DMS114 treated with DMSO at 0.1 percent for 48 hours (cell line): ENCODE data around the gene C1QTNF5.

ENCODE experiments used
- DNase-seq: peaks from one replicate; lab custom pipeline; 2025; ENCODE audit not compliant: unreplicated experiment; lab: John Stamatoyannopoulos, UW

The C1QTNF5 gene

DNA sequence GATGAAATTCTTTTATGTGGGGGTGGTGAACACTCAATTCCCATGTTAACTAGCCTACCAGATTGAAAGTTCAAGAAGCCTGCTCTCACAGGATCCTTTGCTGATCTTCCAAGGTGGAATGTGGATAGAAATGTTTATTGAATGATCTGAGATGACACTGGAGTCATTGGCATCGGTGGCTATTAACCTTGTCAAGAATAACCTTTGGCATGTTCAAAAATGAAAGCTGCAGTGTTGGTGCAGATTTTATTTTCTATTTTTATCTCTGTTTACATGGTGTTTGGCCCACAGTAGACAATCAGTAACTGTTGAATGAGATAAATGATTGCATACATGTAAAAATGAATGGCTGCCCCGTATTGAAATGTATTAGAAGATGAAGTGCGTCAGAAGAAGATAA lies 42.7 kb downstream of the C1QTNF5 start:
- DNase-seq, result no peak

DNA sequence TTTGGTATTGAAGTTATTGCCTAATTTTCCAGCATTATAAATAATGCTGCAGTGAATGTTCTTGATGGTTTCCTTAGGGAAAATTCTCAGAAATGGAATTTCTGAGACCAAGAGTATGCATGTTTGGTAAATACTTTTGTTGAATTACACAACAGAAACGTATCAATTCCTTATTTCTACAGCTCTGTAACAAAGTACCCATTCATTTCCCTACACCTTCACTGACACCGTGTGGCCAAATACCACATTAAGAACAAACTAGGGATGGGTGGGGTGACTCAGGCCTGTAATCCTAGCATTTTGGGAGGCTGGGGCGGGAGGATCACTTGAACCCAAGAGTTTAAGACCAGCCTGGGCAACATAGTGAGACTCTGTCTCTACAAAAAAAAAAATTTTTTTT lies 45.5 kb downstream of the C1QTNF5 start:
- no peak for DNase-seq

DNA sequence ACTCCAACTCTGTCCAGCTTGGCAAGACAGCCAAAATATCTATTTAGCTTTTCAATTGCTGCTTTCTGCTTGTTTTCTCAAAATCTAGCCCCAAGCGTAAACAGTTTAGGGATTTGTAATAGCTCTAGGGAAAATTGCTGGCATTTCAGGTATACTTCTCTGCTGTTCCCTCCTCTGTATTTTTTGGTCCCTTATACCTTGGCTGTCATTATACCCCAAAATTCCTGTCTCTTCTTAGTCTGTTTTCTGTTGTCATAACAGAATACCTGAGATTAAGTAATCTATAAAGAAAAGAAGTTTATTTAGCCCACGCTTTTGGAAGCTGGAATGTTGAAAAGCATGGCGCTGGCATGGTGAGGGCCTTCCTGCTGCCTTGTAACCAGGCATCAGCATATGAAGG lies 47.2 kb downstream of the C1QTNF5 start:
- no peak for DNase-seq

DNA sequence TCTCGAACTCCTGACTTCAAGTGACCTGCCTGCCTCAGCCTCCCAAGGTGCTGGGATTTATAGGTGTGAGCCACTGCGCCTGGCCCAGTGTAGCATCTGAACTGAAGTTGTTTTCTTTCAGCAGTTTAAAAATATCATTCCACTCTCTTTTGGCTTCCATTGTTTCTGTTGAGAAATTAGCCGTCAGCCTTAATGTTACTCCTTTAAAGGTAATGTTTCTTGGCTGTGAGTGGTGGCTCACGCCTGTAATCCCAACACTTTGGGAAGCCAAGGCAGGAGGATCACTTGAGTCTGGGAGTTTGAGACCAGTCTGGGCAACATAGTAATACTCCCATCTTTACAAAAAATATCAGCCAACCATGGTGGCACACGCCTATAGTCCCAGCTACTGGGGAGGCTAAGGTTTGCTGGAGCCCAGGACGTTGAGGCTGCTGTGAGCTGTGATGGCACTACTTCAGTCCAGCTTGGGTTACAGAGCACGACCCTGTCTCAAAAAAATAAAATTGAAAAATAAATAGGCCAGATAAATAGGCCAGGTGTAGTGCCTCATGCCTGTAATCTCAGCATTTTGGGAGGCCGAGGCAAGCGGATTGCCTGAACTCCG lies 49.7 kb downstream of the C1QTNF5 start:
- DNase-seq, result no peak
